GM10248 (cell line): Measurements from ENCODE around the gene PEAK3.

Experiments
- CTCF ChIA-PET: fragments of 300-600 bp; sonication (Branson Sonifier 250); formaldehyde crosslinking; extraction: SDS; loops from one replicate; lab custom pipeline; 2021; ENCODE audit warnings: antibody characterized with exemption; lab: Yijun Ruan, JAX
- POLR2A ChIA-PET: fragments of 350-650 bp; sonication (Branson Sonifier 250); formaldehyde crosslinking; extraction: SDS; loops from one replicate; lab custom pipeline; 2020; ENCODE audit warnings: antibody characterized with exemption; lab: Yijun Ruan, JAX
- DNase-seq: peaks from one replicate; pipeline ENCODE4 v3.0.0; 2012; ENCODE audit errors: extremely low spot score
- TF ChIP-seq, protein P1 (sequence below): IDR thresholded peaks from 2 replicates; pipeline ENCODE4 v1.5.1; 2012; ENCODE audit warnings: mild to moderate bottlenecking, low read depth; ENCODE audit errors: extremely low read depth, missing control alignments, control extremely low read depth

PEAK3 gene

DNA sequence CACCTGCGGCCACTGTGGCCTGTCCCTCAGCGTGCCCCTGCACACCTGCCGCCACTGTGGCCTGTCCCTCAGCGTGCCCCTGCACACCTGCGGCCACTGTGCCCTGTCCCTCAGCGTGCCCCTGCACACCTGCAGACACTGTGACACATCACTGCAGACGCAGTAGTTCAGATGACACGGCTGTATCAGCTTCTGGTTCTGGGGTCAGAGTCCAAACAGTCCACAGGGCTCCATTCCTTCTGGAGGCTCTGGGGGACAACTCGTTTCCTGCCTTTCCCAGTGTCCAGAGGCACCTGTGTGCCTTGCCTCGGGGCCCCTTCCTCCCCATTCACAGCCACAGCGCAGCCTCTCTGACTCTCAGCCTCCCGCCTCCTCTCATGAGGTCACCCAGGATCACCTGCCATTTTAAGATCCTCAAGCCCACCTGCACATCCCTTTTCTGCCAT is 39.9 kb downstream of the PEAK3 start:
- ChIA-PET POLR2A (no interaction called here), CTCF (interaction anchor here (5.3 kb wide), 1 partner anchor 32 kb away, joined by 37 read pairs; no protein-coding TSS in a partner anchor)
- TF ChIP-seq, protein P1, sequence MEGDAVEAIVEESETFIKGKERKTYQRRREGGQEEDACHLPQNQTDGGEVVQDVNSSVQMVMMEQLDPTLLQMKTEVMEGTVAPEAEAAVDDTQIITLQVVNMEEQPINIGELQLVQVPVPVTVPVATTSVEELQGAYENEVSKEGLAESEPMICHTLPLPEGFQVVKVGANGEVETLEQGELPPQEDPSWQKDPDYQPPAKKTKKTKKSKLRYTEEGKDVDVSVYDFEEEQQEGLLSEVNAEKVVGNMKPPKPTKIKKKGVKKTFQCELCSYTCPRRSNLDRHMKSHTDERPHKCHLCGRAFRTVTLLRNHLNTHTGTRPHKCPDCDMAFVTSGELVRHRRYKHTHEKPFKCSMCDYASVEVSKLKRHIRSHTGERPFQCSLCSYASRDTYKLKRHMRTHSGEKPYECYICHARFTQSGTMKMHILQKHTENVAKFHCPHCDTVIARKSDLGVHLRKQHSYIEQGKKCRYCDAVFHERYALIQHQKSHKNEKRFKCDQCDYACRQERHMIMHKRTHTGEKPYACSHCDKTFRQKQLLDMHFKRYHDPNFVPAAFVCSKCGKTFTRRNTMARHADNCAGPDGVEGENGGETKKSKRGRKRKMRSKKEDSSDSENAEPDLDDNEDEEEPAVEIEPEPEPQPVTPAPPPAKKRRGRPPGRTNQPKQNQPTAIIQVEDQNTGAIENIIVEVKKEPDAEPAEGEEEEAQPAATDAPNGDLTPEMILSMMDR = no peak

GRCh38 chr19:2240881-2241760 is 40.9 kb downstream of the PEAK3 start:
- ChIA-PET CTCF (interaction anchor here (0.6 to 5.3 kb wide), 3 partner anchors 33 to 85 kb away, joined by 3 to 37 read pairs (median 3); no protein-coding TSS in a partner anchor), POLR2A (no interaction called here)

More for the DNA sequence above, 39.9 kb downstream of the PEAK3 start:
- no peak for DNase-seq

DNA sequence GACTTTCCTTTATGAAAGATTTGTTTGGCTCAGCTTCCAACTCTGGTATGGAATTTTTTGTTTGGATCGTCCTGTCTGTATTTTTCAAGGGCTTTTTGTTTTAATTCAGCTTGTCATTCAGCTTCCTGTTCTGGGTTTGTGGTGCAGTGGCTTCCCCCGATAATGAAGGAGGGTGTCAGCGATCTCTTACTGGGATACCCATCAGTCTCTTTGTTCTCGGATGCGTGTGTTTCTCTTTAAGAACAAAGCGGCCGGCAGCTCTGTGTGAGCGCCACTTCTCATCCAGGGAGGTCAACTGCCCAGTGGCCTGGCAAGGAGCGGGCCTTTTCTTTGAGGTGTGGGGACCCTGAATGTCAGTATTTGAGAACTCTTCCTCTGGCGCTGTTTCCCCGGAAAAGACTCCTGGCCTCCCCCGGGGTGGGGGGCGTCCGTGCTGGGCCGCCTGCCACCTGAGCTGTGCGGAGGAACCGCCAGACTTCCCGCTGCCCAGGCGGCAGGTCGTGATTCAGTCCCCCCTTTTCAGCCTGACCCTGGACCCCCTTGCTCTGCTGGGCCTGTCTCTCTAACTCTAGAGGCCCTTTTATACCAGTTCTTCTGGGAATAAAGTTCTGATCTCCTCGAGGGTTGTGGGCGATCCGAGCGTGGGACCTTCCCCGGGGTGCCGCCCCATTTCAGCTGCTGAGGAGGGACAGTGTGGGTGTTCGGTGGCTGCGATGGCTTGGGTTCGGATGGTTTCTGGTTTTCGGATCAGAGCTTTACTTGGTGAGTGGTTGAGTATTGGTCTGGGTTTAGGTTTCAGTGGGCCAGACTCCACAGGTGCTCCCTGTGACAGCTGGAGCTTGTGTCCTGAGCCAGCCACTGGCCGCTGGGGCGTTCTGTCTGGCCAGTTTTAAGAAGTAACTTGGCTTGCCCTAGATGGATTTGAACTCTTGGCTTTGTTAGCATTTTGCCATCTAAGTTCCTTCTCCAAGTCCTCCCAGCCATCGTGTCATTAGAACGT is 41.9 kb downstream of the PEAK3 start:
- TF ChIP-seq, protein P1 = no peak
- CTCF ChIA-PET = interaction anchor here (0.6 to 5.3 kb wide), 9 partner anchors 9 to 374 kb away, joined by 3 to 37 read pairs (median 5); partner anchors contain the start of gene AMH
- POLR2A ChIA-PET = interaction anchor here (1.0 kb wide), 1 partner anchor 11 kb away, joined by 4 read pairs; no protein-coding TSS in a partner anchor
- no peak for DNase-seq

More at GRCh38 chr19:2240881-2241760, 40.9 kb downstream of the PEAK3 start:
- DNase-seq = no peak
- TF ChIP-seq, protein P1 = no peak

DNA sequence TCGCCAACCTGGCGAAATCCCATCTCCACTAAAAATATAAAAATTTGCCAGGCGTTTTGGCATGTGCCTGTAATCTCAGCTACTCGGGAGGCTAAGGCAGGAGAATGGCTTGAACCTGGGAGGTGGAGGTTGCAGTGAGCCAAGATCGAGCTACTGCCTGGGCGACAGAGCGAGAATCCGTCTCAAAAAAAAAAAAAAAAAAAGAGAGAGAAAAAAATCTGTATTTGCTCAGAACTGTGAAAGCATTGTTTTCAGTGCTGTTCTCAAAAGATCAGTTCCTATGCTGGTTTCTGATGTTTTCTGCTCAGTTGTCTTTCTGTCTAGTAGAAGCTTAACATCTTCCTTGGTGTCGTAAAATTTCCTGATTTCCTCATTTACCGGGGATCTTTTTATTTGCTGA is 42.8 kb downstream of the PEAK3 start:
- CTCF ChIA-PET = interaction anchor here (1.1 to 5.3 kb wide), 8 partner anchors 10 to 375 kb away, joined by 4 to 37 read pairs (median 6); partner anchors contain the start of genes AMH and AP3D1
- DNase-seq = no peak
- POLR2A ChIA-PET = interaction anchor here (1.0 kb wide), 1 partner anchor 12 kb away, joined by 4 read pairs; no protein-coding TSS in a partner anchor
- TF ChIP-seq, protein P1 = no peak

DNA sequence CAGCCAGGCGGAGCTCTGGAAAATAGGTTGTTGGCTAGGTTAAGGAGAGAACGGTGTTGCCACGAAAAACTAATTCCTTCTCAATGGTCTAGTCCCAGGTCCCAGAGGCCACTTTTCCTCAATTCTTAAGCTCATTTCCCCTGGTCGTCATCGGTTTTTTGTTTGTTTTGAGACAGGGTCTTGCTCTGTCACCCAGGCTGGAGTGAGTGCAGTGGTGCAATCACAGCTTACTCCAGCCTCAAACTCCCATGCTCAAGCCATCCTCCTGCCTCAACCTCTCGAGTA is 44.2 kb downstream of the PEAK3 start:
- POLR2A ChIA-PET = no interaction called here
- no peak for DNase-seq
- CTCF ChIA-PET = interaction anchor here (1.0 to 5.3 kb wide), 8 partner anchors 17 to 153 kb away, joined by 3 to 37 read pairs (median 6); partner anchors contain the start of gene AP3D1
- TF ChIP-seq, protein P1 = no peak
